Measurements from ENCODE around the gene PIGL.

DNA sequence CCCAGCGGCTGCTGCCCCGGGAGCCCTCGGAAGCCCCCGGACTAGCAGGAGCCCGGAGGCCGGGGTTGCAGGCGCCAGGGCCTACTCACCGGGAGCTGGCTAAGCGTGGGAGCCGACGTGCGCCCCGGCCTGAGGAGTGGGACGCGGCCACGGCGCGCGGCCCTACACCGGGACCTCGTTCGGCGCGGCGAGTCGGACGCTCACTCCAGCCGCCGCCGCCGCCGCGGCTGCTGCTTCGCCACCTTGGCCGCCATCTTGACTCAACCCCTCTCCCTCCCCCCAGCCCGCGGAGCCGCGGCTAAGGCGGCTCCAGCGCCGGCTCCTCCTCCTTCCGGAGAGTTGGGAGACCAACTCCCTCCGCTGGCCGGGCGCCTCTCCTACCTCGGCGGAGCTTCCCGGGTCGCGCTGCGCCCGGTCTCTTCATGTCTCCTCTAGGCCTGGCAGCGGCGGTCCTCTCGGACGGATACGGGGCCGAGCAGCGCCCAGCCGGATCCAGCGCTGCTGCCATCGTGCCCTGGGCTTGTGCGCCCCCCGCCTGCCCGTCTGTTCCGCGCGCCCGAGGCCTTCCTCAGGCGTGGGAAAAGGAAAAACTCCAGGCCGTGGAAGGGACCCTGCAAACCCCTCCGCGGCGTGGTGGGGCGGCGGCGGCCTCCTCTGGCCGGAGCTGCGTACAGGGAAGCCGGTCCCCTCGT, 1.6 kb upstream of the PIGL start, which contains the start of gene NCOR1:
- TF ChIP-seq CTCF (conservative IDR thresholded peaks at IDR 0.05 in 1 of 2, IDR thresholded peaks at IDR 0.05 in 1 of 2; ENCODE audit: low read depth in 1 of 2, low read length in 2 of 2) (peak; percentile 24), EZH2 (IDR thresholded peaks at IDR 0.05; ENCODE audit: low read length, missing control alignments) (no peak)
